ENCODE data around the gene BEX3. TPM values are rescaled to one million over a fixed set of nuclear protein-coding genes. Genes with fewer than 3 reads are reported as not detected.

The BEX3 gene
- total and polyA plus RNA-seq, 7 donors: 6.2 to 24.4 (median 8.8) TPM

- no peak overlapping the region for H3K4me3 ChIP-seq
- intact Hi-C loops (cut with DNase I): no loop called here
- no peak for ATAC-seq
- H3K4me1 ChIP-seq: no peaks in the 10 kb centered on the region
- no peaks in the 10 kb centered on the region for H3K27me3 ChIP-seq (ENCODE audit: insufficient read depth in 3 of 3, low read length in 2 of 3)
- WGBS, 3 donors: 8 to 22% (median 18%) methylated on average over 1 of the region's 1 CpG
- no peak for TF ChIP-seq CTCF (IDR thresholded peaks at IDR 0.05)
- H3K27ac ChIP-seq: no peak overlapping the region
- no peak for DNase-seq
- H3K36me3 ChIP-seq (ENCODE audit: insufficient read depth in 1 of 2, low read depth in 1 of 2): no peaks in the 10 kb centered on the region
- H3K9me3 ChIP-seq: no peaks in the 10 kb centered on the region
These were observed 14.5 kb upstream of the BEX3 start for GRCh38 chrX:103361798-103362197.

- ATAC-seq (no peak), DNase-seq (no peak)
- Histone ChIP-seq H3K27ac (no peak overlapping the region), H3K27me3 (ENCODE audit: insufficient read depth in 3 of 3, low read length in 2 of 3) (no peaks in the 10 kb centered on the region), H3K9me3 (no peaks in the 10 kb centered on the region), H3K4me1 (no peaks in the 10 kb centered on the region), H3K36me3 (ENCODE audit: insufficient read depth in 1 of 2, low read depth in 1 of 2) (no peaks in the 10 kb centered on the region), H3K4me3 (no peak overlapping the region)
- 35 to 44% (median 40%) methylated on average over 1 of the region's 1 CpG for WGBS, 3 donors
- intact Hi-C loops (cut with DNase I): no loop called here
- TF ChIP-seq CTCF (IDR thresholded peaks at IDR 0.05): no peak
These were observed 13.9 kb upstream of the BEX3 start for GRCh38 chrX:103362474-103362873.

DNA sequence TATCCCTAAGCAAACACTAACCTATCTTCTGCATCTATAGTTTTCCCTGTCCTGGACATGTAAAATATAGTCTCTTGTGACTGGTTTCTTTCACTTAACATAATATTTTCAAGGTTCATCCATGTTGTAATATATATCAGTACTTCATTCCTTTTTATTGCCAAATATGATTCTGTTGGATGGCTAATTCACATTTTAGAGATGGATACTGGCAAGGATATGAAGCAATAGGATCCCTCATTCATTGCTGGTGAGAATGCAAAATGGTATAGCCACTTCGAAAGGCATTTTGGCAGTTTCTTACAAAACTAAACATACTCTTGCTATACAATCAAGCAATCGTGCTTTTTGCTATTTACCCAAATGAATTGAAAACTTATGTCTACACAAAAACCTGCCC lies 13.3 kb upstream of the BEX3 start:
- Histone ChIP-seq H3K4me3 (no peak overlapping the region), H3K4me1 (no peaks in the 10 kb centered on the region), H3K27me3 (ENCODE audit: insufficient read depth in 3 of 3, low read length in 2 of 3) (no peaks in the 10 kb centered on the region), H3K27ac (no peak overlapping the region), H3K9me3 (no peaks in the 10 kb centered on the region), H3K36me3 (ENCODE audit: insufficient read depth in 1 of 2, low read depth in 1 of 2) (no peaks in the 10 kb centered on the region)
- intact Hi-C loops (cut with DNase I): no loop called here
- DNase-seq (no peak), ATAC-seq (no peak)
- 95 to 98% (median 96%) methylated on average over 2 of the region's 2 CpGs for WGBS, 3 donors
- no peak for TF ChIP-seq CTCF (IDR thresholded peaks at IDR 0.05)

DNA sequence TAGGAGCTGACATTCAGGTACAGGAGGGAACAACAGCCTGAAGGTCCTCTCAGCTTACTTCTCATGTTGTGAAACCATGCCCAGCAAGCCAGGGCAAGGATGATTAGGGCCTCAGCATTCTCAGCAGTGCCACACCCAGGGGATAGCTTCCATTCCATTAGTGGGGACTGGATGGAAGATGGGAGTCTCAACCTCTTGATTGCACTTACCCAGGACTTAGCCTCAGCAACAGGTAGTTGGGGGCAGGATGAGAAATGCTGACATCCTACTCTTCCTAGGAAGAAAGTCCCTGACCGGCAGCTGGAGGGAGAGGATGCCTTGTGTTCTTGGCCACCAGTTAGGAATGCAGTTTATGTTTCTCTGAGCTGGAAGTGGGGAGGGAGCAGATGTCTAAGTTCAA lies 8.8 kb upstream of the BEX3 start:
- no peak for ATAC-seq
- H3K36me3 ChIP-seq (ENCODE audit: insufficient read depth in 1 of 2, low read depth in 1 of 2): no peaks in the 10 kb centered on the region
- TF ChIP-seq CTCF (IDR thresholded peaks at IDR 0.05): no peak
- no peaks in the 10 kb centered on the region for H3K9me3 ChIP-seq
- no peak overlapping the region for H3K27ac ChIP-seq
- intact Hi-C loops (cut with DNase I): no loop called here
- DNase-seq: no peak
- WGBS, 3 donors: 25 to 44% (median 38%) methylated on average over 1 of the region's 1 CpG
- H3K4me3 ChIP-seq: no peak overlapping the region
- no peaks in the 10 kb centered on the region for H3K4me1 ChIP-seq
- peaks cover 0 to 7% (median 0%) of the 10 kb centered on the region in 3 donors for H3K27me3 ChIP-seq (ENCODE audit: insufficient read depth in 3 of 3, low read length in 2 of 3)

GRCh38 chrX:103369479-103369878 lies 6.9 kb upstream of the BEX3 start:
- DNase-seq (no peak), ATAC-seq (no peak)
- H3K36me3 ChIP-seq (ENCODE audit: insufficient read depth in 1 of 2, low read depth in 1 of 2): no peaks in the 10 kb centered on the region
- no peaks in the 10 kb centered on the region for H3K9me3 ChIP-seq
- H3K4me3 ChIP-seq: no peak overlapping the region
- peaks cover 0 to 7% (median 0%) of the 10 kb centered on the region in 3 donors for H3K27me3 ChIP-seq (ENCODE audit: insufficient read depth in 3 of 3, low read length in 2 of 3)
- no peaks in the 10 kb centered on the region for H3K4me1 ChIP-seq
- H3K27ac ChIP-seq: no peak overlapping the region
- intact Hi-C loops (cut with DNase I): no loop called here
- TF ChIP-seq CTCF (IDR thresholded peaks at IDR 0.05): no peak

Data from psoas muscle (tissue), 8 donors.